Mesendoderm (in vitro differentiated cells): ENCODE measurements around the gene KCNK1.
"Not testable (repeated sequence)": the region's sequence is repeated elsewhere in the genome, so short reads cannot be mapped to it uniquely, and the experiment has no call there.

ENCODE experiments used
- DNase-seq: peaks from one replicate; pipeline ENCODE4 v3.0.0; 2013
- H2AK5ac ChIP-seq: 2 replicates; pipeline ENCODE4 v1.6.1; 2013; ENCODE audit warnings: low read length, inconsistent platforms
- H2BK120ac ChIP-seq: 2 replicates; pipeline ENCODE4 v1.6.1; 2013; ENCODE audit warnings: low read depth, mild to moderate bottlenecking, low read length, moderate library complexity, mixed read lengths
- H2BK15ac ChIP-seq: replicated peaks from 2 replicates; pipeline ENCODE4 v1.6.1; 2013; ENCODE audit warnings: low read depth, mild to moderate bottlenecking, moderate library complexity
- H2BK5ac ChIP-seq: 2 replicates; pipeline ENCODE4 v1.6.1; 2013; ENCODE audit warnings: low read length, inconsistent platforms
- H3K18ac ChIP-seq: 2 replicates; pipeline ENCODE4 v1.6.1; 2013; ENCODE audit warnings: mild to moderate bottlenecking, low read length, mixed read lengths
- H3K23ac ChIP-seq: one replicate; pipeline ENCODE4 v1.6.1; 2013; ENCODE audit warnings: low read length
- H3K27ac ChIP-seq: 2 replicates; pipeline ENCODE4 v1.5.1; 2013; ENCODE audit warnings: low read depth, mild to moderate bottlenecking, inconsistent platforms, low read length, moderate library complexity
- H3K27me3 ChIP-seq: 2 replicates; pipeline ENCODE4 v1.6.1; 2013; ENCODE audit warnings: low read length, control low read depth, mild to moderate bottlenecking, inconsistent platforms; ENCODE audit not compliant: insufficient read depth, poor library complexity
- H3K36me3 ChIP-seq: 2 replicates; pipeline ENCODE4 v1.6.1; 2013; ENCODE audit warnings: low read length, inconsistent platforms; ENCODE audit not compliant: control insufficient read depth, insufficient read depth
- H3K4ac ChIP-seq: one replicate; pipeline ENCODE4 v1.6.1; 2013; ENCODE audit warnings: low read depth, mild to moderate bottlenecking, low read length, moderate library complexity
- H3K4me1 ChIP-seq: 2 replicates; pipeline ENCODE4 v1.6.1; 2013; ENCODE audit warnings: low read depth, low read length, inconsistent platforms; ENCODE audit not compliant: control insufficient read depth
- H3K4me2 ChIP-seq: 2 replicates; pipeline ENCODE4 v1.6.1; 2013; ENCODE audit warnings: low read length
- H3K4me3 ChIP-seq: 2 replicates; pipeline ENCODE4 v1.5.1; 2013; ENCODE audit warnings: mild to moderate bottlenecking, low read length
- H3K56ac ChIP-seq: one replicate; pipeline ENCODE4 v1.6.1; 2013; ENCODE audit warnings: low read length
- H3K79me1 ChIP-seq: 2 replicates; pipeline ENCODE4 v1.6.1; 2013; ENCODE audit warnings: low read length, inconsistent platforms
- H3K79me2 ChIP-seq: 2 replicates; pipeline ENCODE4 v1.6.1; 2013; ENCODE audit warnings: mild to moderate bottlenecking, low read length; ENCODE audit not compliant: control insufficient read depth, insufficient read depth
- H3K9ac ChIP-seq: 2 replicates; pipeline ENCODE4 v1.6.1; 2013; ENCODE audit warnings: low read length, inconsistent platforms
- H4K5ac ChIP-seq: one replicate; pipeline ENCODE4 v1.6.1; 2013; ENCODE audit warnings: low read length
- H4K8ac ChIP-seq: one replicate; pipeline ENCODE4 v1.6.1; 2013; ENCODE audit warnings: low read depth, mild to moderate bottlenecking, control low read depth, low read length, moderate library complexity
- WGBS: extraction: QIAGEN DNeasy Blood & Tissue Kit; methylation state at CpG from one replicate; pipeline ENCODE4 v1.1.7; 2013; ENCODE audit warnings: low lambda C conversion rate, missing lambda C conversion rate; ENCODE audit not compliant: insufficient coverage; ENCODE audit errors: extremely low coverage; 5-methylcytosine and 5-hydroxymethylcytosine counted together

The KCNK1 gene

GRCh38 chr1:233667741-233668140 is 53.8 kb downstream of the KCNK1 start:
- no peak overlapping the region for H3K27ac ChIP-seq

GRCh38 chr1:233668146-233668724 is 54.3 kb downstream of the KCNK1 start:
- no peak overlapping the region for H3K18ac ChIP-seq
- H3K4me1 ChIP-seq, result no peaks in the 10 kb centered on the region
- no peaks in the 10 kb centered on the region for H3K36me3 ChIP-seq

More at GRCh38 chr1:233667741-233668140, 53.8 kb downstream of the KCNK1 start:
- DNase-seq, result no peak
- Histone ChIP-seq H3K4me3 (no peak overlapping the region), H2AK5ac (no peak overlapping the region), H3K9ac (no peak overlapping the region), H2BK5ac (no peak overlapping the region), H3K27me3 (no peaks in the 10 kb centered on the region), H3K79me2 (no peaks in the 10 kb centered on the region), H3K18ac (no peak overlapping the region), H3K79me1 (no peaks in the 10 kb centered on the region), H3K36me3 (no peaks in the 10 kb centered on the region), H3K4ac (no peak overlapping the region), H3K56ac (no peak overlapping the region), H4K8ac (no peak overlapping the region), H2BK15ac (no peak overlapping the region), H3K4me1 (no peaks in the 10 kb centered on the region), H3K23ac (no peak overlapping the region), H3K4me2 (no peak overlapping the region), H2BK120ac (no peak overlapping the region), H4K5ac (no peak overlapping the region)
- no CpG with 5 or more reads among the region's 3 CpGs for WGBS

GRCh38 chr1:233668725-233669294 is 54.9 kb downstream of the KCNK1 start:
- no peak overlapping the region for H3K4me3 ChIP-seq
- no peaks in the 10 kb centered on the region for H3K79me1 ChIP-seq
- no peaks in the 10 kb centered on the region for H3K79me2 ChIP-seq
- H3K56ac ChIP-seq, result no peak overlapping the region
- H2BK5ac ChIP-seq, result no peak overlapping the region
- no peak overlapping the region for H4K8ac ChIP-seq
- no peak overlapping the region for H2BK15ac ChIP-seq
- H2AK5ac ChIP-seq, result no peak overlapping the region
- no peaks in the 10 kb centered on the region for H3K36me3 ChIP-seq
- no peak overlapping the region for H3K18ac ChIP-seq
- H3K27me3 ChIP-seq, result no peaks in the 10 kb centered on the region
- no peaks in the 10 kb centered on the region for H3K4me1 ChIP-seq
- no peak overlapping the region for H3K9ac ChIP-seq
- DNase-seq, result no peak
- no peak overlapping the region for H3K4ac ChIP-seq
- no peak overlapping the region for H2BK120ac ChIP-seq
- WGBS, result no CpG with 5 or more reads among the region's 7 CpGs
- no peak overlapping the region for H3K23ac ChIP-seq
- H3K27ac ChIP-seq, result no peak overlapping the region
- no peak overlapping the region for H4K5ac ChIP-seq
- H3K4me2 ChIP-seq, result no peak overlapping the region

More at GRCh38 chr1:233668146-233668724, 54.3 kb downstream of the KCNK1 start:
- Histone ChIP-seq H3K56ac (no peak overlapping the region), H3K27ac (no peak overlapping the region), H3K27me3 (no peaks in the 10 kb centered on the region), H3K4me2 (no peak overlapping the region), H2AK5ac (no peak overlapping the region), H3K79me2 (no peaks in the 10 kb centered on the region), H3K4me3 (no peak overlapping the region), H4K5ac (no peak overlapping the region), H3K23ac (no peak overlapping the region), H3K79me1 (no peaks in the 10 kb centered on the region), H3K4ac (no peak overlapping the region), H2BK15ac (no peak overlapping the region), H2BK5ac (no peak overlapping the region), H3K9ac (no peak overlapping the region), H2BK120ac (no peak overlapping the region), H4K8ac (no peak overlapping the region)
- no CpG with 5 or more reads among the region's 8 CpGs for WGBS
- DNase-seq, result no peak

GRCh38 chr1:233670363-233670762 is 56.5 kb downstream of the KCNK1 start:
- not testable (repeated sequence) for H2AK5ac ChIP-seq, H3K27ac ChIP-seq, H4K8ac ChIP-seq

DNA sequence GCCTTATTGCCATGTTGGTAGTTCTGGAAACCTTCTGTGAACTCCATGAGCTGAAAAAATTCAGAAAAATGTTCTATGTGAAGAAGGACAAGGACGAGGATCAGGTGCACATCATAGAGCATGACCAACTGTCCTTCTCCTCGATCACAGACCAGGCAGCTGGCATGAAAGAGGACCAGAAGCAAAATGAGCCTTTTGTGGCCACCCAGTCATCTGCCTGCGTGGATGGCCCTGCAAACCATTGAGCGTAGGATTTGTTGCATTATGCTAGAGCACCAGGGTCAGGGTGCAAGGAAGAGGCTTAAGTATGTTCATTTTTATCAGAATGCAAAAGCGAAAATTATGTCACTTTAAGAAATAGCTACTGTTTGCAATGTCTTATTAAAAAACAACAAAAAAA is 57.4 kb downstream of the KCNK1 start:
- Histone ChIP-seq H3K79me2 (no peaks in the 10 kb centered on the region), H4K8ac (no peak overlapping the region), H3K18ac (no peak overlapping the region), H3K4me2 (no peak overlapping the region), H3K9ac (no peak overlapping the region), H3K4me3 (no peak overlapping the region), H3K56ac (no peak overlapping the region), H4K5ac (no peak overlapping the region), H3K23ac (no peak overlapping the region), H3K4ac (no peak overlapping the region), H2AK5ac (no peak overlapping the region), H3K27ac (no peak overlapping the region), H2BK120ac (no peak overlapping the region), H3K79me1 (no peaks in the 10 kb centered on the region), H3K4me1 (peaks cover 3% of the 10 kb centered on the region), H3K36me3 (no peaks in the 10 kb centered on the region), H3K27me3 (no peaks in the 10 kb centered on the region), H2BK15ac (no peak overlapping the region), H2BK5ac (no peak overlapping the region)
- DNase-seq, result no peak
- WGBS, result no CpG with 5 or more reads among the region's 5 CpGs

More at GRCh38 chr1:233670363-233670762, 56.5 kb downstream of the KCNK1 start:
- not testable (repeated sequence) for DNase-seq, H3K56ac ChIP-seq, H3K4me3 ChIP-seq, H3K9ac ChIP-seq, H3K79me1 ChIP-seq, H3K4me1 ChIP-seq, H2BK15ac ChIP-seq, H3K36me3 ChIP-seq, H2BK120ac ChIP-seq, H4K5ac ChIP-seq, H2BK5ac ChIP-seq, H3K4me2 ChIP-seq, H3K27me3 ChIP-seq, H3K4ac ChIP-seq, H3K79me2 ChIP-seq, H3K23ac ChIP-seq, H3K18ac ChIP-seq
- no CpG with 5 or more reads among the region's 2 CpGs for WGBS

DNA sequence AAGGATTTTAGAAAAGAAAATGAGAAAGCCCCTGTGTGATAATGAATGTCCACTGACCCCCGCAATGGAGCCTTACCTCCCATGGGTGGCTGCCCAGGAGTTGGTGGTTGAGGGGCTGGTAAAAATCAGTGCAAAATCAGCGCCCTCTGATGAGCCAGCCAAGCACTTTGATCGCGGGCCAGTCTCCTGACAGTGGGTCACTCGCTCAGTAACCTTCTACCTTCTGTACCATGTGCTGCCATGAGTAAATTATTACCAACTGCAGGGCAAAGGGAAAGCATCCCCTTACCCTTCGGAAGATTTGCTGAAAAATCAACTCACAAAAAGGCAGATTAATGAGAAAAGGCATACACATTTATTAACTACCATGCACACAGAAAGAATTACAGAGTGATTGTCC is 58.8 kb downstream of the KCNK1 start:
- no peak overlapping the region for H3K4me2 ChIP-seq
- no peaks in the 10 kb centered on the region for H3K79me2 ChIP-seq
- no peak overlapping the region for H3K56ac ChIP-seq
- no peak for DNase-seq
- H2AK5ac ChIP-seq, result no peak overlapping the region
- H3K9ac ChIP-seq, result no peak overlapping the region
- H3K4me1 ChIP-seq, result peaks cover 3% of the 10 kb centered on the region
- H3K36me3 ChIP-seq, result no peaks in the 10 kb centered on the region
- no peak overlapping the region for H3K18ac ChIP-seq
- H3K23ac ChIP-seq, result no peak overlapping the region
- H2BK15ac ChIP-seq, result no peak overlapping the region
- no peak overlapping the region for H2BK5ac ChIP-seq
- H3K4ac ChIP-seq, result no peak overlapping the region
- H2BK120ac ChIP-seq, result no peak overlapping the region
- no CpG with 5 or more reads among the region's 6 CpGs for WGBS
- no peak overlapping the region for H3K27ac ChIP-seq
- H4K8ac ChIP-seq, result no peak overlapping the region
- H3K27me3 ChIP-seq, result no peaks in the 10 kb centered on the region
- H3K4me3 ChIP-seq, result no peak overlapping the region
- H3K79me1 ChIP-seq, result no peaks in the 10 kb centered on the region
- no peak overlapping the region for H4K5ac ChIP-seq
